ENCODE data around the gene RAPGEF2.

- TF ChIP-seq CTCF (IDR thresholded peaks at IDR 0.05) (no peak), POLR2A (IDR thresholded peaks at IDR 0.05) (no peak), POLR2AphosphoS5 (IDR thresholded peaks at IDR 0.05; ENCODE audit: insufficient read depth in 1 of 2, low read depth in 1 of 2) (no peak)
Measured at GRCh38 chr4:159239629-159240028, 136.8 kb downstream of the RAPGEF2 start.
